Common myeloid progenitor, CD34-positive (primary cell): ENCODE measurements around the gene APBA1.
A peak's percentile ranks its signal among the peaks of the same experiment; 100 is the strongest.

ENCODE experiments used
- CTCF ChIA-PET: fragments of 350-600 bp; sonication (Branson Sonifier 250); formaldehyde crosslinking; loops from one replicate; lab custom pipeline; 2021; ENCODE audit warnings: antibody characterized with exemption; lab: Charles Lee
- POLR2A ChIA-PET: fragments of 350-600 bp; sonication (Branson Sonifier 250); formaldehyde crosslinking; loops from one replicate; lab custom pipeline; 2021; ENCODE audit warnings: antibody characterized with exemption; lab: Charles Lee
- DNase-seq, 3 donors: peaks; one replicate each; pipeline versions ENCODE4 v3.0.0 to v3.0.0-alpha.2; 2013
- H3K27ac ChIP-seq, 2 experiments: 1 replicate in 1 of 2; 2 replicates in 1 of 2; pipeline ENCODE4 v1.7.0; 2013; ENCODE audit warnings: inconsistent platforms in 2 of 2, low read length in 2 of 2, mild to moderate bottlenecking in 2 of 2, low read depth in 1 of 2, moderate library complexity in 1 of 2; ENCODE audit not compliant: severe bottlenecking in 2 of 2, insufficient read depth in 1 of 2, poor library complexity in 1 of 2
- H3K27me3 ChIP-seq, 5 experiments: replicated peaks in 2 of 5; 1 replicate in 3 of 5; 2 replicates in 2 of 5; pipeline versions ENCODE4 v1.6.1 to v1.7.0; 2013; ENCODE audit warnings: low read length in 4 of 5, mild to moderate bottlenecking in 2 of 5, moderate library complexity in 2 of 5, inconsistent platforms in 1 of 5; ENCODE audit not compliant: insufficient read depth in 5 of 5, control insufficient read depth in 4 of 5
- H3K36me3 ChIP-seq, 4 experiments: 1 replicate in 2 of 4; 2 replicates in 2 of 4; pipeline versions ENCODE4 v1.6.1 to v1.7.0; 2013; ENCODE audit warnings: low read length in 3 of 4, control low read depth in 1 of 4, mild to moderate bottlenecking in 1 of 4; ENCODE audit not compliant: control insufficient read depth in 4 of 4, insufficient read depth in 4 of 4
- H3K4me1 ChIP-seq, 4 experiments: 1 replicate in 3 of 4; 2 replicates in 1 of 4; pipeline versions ENCODE4 v1.6.1 to v1.7.1; 2013; ENCODE audit warnings: low read length in 3 of 4, mild to moderate bottlenecking in 3 of 4, control low read depth in 1 of 4, inconsistent platforms in 1 of 4, moderate library complexity in 1 of 4; ENCODE audit not compliant: control insufficient read depth in 4 of 4, insufficient read depth in 4 of 4; ENCODE audit errors: control extremely low read depth in 1 of 4
- H3K4me3 ChIP-seq, 7 experiments: 1 replicate in 4 of 7; 2 replicates in 3 of 7; pipeline versions ENCODE4 v1.5.1 to v1.7.0; 2013; ENCODE audit warnings: mild to moderate bottlenecking in 7 of 7, low read length in 6 of 7, moderate library complexity in 6 of 7, inconsistent platforms in 2 of 7, low read depth in 2 of 7, control low read depth in 1 of 7; ENCODE audit not compliant: insufficient read depth in 4 of 7, control insufficient read depth in 1 of 7; ENCODE audit errors: extremely low read depth in 1 of 7
- H3K9me3 ChIP-seq, 5 experiments: 1 replicate in 4 of 5; 2 replicates in 1 of 5; pipeline versions ENCODE4 v1.6.1 to v1.7.1; 2013; ENCODE audit warnings: low read length in 4 of 5, mild to moderate bottlenecking in 2 of 5, inconsistent platforms in 1 of 5, low read depth in 1 of 5, moderate library complexity in 1 of 5; ENCODE audit not compliant: control insufficient read depth in 4 of 5, insufficient read depth in 2 of 5; ENCODE audit errors: control extremely low read depth in 1 of 5
- WGBS: methylation state at CpG from one replicate; pipeline ENCODE4 v1.1.5; 2013; ENCODE audit not compliant: insufficient coverage; 5-methylcytosine and 5-hydroxymethylcytosine counted together

Gene APBA1

GRCh38 chr9:69455311-69455710 lies 216.9 kb downstream of the APBA1 start:
- ChIA-PET POLR2A (no interaction called here), CTCF (interaction anchor here (1.3 kb wide), 1 partner anchor 34 kb away, joined by 3 read pairs; no protein-coding TSS in a partner anchor)
- no peak for DNase-seq
- peaks cover 0 to 2% (median 0%) of the 10 kb centered on the region in 5 experiments for H3K27me3 ChIP-seq
- no peaks in the 10 kb centered on the region for H3K9me3 ChIP-seq
- no peak overlapping the region for H3K27ac ChIP-seq
- no peaks in the 10 kb centered on the region for H3K36me3 ChIP-seq
- H3K4me3 ChIP-seq, result no peak overlapping the region
- 95% methylated on average over 2 of the region's 2 CpGs for WGBS
- peaks cover 6 to 13% (median 10%) of the 10 kb centered on the region in 4 experiments for H3K4me1 ChIP-seq

- CTCF ChIA-PET, result interaction anchor here (0.6 kb wide), 1 partner anchor 32 kb away, joined by 3 read pairs; no protein-coding TSS in a partner anchor
- no peak overlapping the region for H3K27ac ChIP-seq
These were observed 217.8 kb downstream of the APBA1 start for GRCh38 chr9:69454321-69454720.

GRCh38 chr9:69453746-69454145 lies 218.4 kb downstream of the APBA1 start:
- whole genome bisulfite sequencing, result 70% methylated on average over 2 of the region's 2 CpGs
- DNase-seq, result no peak
- no peak overlapping the region for H3K27ac ChIP-seq
- no peaks in the 10 kb centered on the region for H3K9me3 ChIP-seq
- no peaks in the 10 kb centered on the region for H3K36me3 ChIP-seq
- ChIA-PET CTCF (no interaction called here), POLR2A (no interaction called here)
- no peak overlapping the region for H3K4me3 ChIP-seq
- peaks cover 6 to 13% (median 10%) of the 10 kb centered on the region in 4 experiments for H3K4me1 ChIP-seq
- H3K27me3 ChIP-seq, result peaks cover 0 to 2% (median 0%) of the 10 kb centered on the region in 5 experiments

More at GRCh38 chr9:69454321-69454720, 217.8 kb downstream of the APBA1 start:
- peaks cover 0 to 2% (median 0%) of the 10 kb centered on the region in 5 experiments for H3K27me3 ChIP-seq
- 15% methylated on average over 2 of the region's 2 CpGs for WGBS
- H3K9me3 ChIP-seq, result no peaks in the 10 kb centered on the region
- peaks cover 6 to 13% (median 10%) of the 10 kb centered on the region in 4 experiments for H3K4me1 ChIP-seq
- DNase-seq, result peak; percentile 2 to 61 (median 59)
- H3K4me3 ChIP-seq, result no peak overlapping the region
- POLR2A ChIA-PET, result no interaction called here
- no peaks in the 10 kb centered on the region for H3K36me3 ChIP-seq

GRCh38 chr9:69452110-69452782 lies 219.9 kb downstream of the APBA1 start:
- peaks cover 6 to 13% (median 10%) of the 10 kb centered on the region in 4 experiments for H3K4me1 ChIP-seq
- 98% methylated on average over 11 of the region's 13 CpGs for WGBS
- ChIA-PET CTCF (no interaction called here), POLR2A (no interaction called here)
- H3K4me3 ChIP-seq, result no peak overlapping the region
- H3K27me3 ChIP-seq, result no peaks in the 10 kb centered on the region
- H3K27ac ChIP-seq, result no peak overlapping the region
- no peaks in the 10 kb centered on the region for H3K36me3 ChIP-seq
- no peaks in the 10 kb centered on the region for H3K9me3 ChIP-seq
- no peak for DNase-seq

GRCh38 chr9:69446496-69446895 lies 225.7 kb downstream of the APBA1 start:
- H3K9me3 ChIP-seq, result no peaks in the 10 kb centered on the region
- ChIA-PET POLR2A (no interaction called here), CTCF (no interaction called here)
- H3K36me3 ChIP-seq, result no peaks in the 10 kb centered on the region
- no peak for DNase-seq
- 67% methylated on average over 5 of the region's 6 CpGs for WGBS
- H3K4me3 ChIP-seq, result no peak overlapping the region
- H3K27me3 ChIP-seq, result no peaks in the 10 kb centered on the region
- no peaks in the 10 kb centered on the region for H3K4me1 ChIP-seq
- H3K27ac ChIP-seq, result no peak overlapping the region

- Histone ChIP-seq H3K4me3 (no peak overlapping the region), H3K4me1 (no peaks in the 10 kb centered on the region), H3K9me3 (no peaks in the 10 kb centered on the region), H3K27me3 (no peaks in the 10 kb centered on the region), H3K36me3 (no peaks in the 10 kb centered on the region), H3K27ac (no peak overlapping the region)
- 100% methylated on average over 3 of the region's 5 CpGs for WGBS
- DNase-seq, result no peak
- ChIA-PET POLR2A (no interaction called here), CTCF (no interaction called here)
These were observed 226.9 kb downstream of the APBA1 start for GRCh38 chr9:69445251-69445650.

GRCh38 chr9:69444791-69445190 lies 227.4 kb downstream of the APBA1 start:
- H3K27ac ChIP-seq, result no peak overlapping the region
- WGBS, result 100% methylated on average over 1 of the region's 4 CpGs
- no peaks in the 10 kb centered on the region for H3K27me3 ChIP-seq
- H3K4me3 ChIP-seq, result no peak overlapping the region
- CTCF ChIA-PET, result no interaction called here
- no peaks in the 10 kb centered on the region for H3K4me1 ChIP-seq
- no peak for DNase-seq
- POLR2A ChIA-PET, result no interaction called here
- no peaks in the 10 kb centered on the region for H3K9me3 ChIP-seq
- H3K36me3 ChIP-seq, result no peaks in the 10 kb centered on the region
